ENCODE data around the gene SP110. TPM values are rescaled to one million over a fixed set of nuclear protein-coding genes. Genes with fewer than 3 reads are reported as not detected.

The SP110 gene
- total RNA-seq, 6 donors from 2014 or later = 22.2 to 89.1 (median 38.4) TPM

- 18 to 26% methylated on average over 2 of the region's 2 CpGs for WGBS, 2 donors
- no peak overlapping the region for H3K4me3 ChIP-seq
- H3K4me1 ChIP-seq = peaks cover 0 to 4% (median 0%) of the 10 kb centered on the region in 4 donors
- H3K9me3 ChIP-seq = no peaks in the 10 kb centered on the region
- H3K36me3 ChIP-seq = no peaks in the 10 kb centered on the region
- no peaks in the 10 kb centered on the region for H3K27me3 ChIP-seq
- no peak overlapping the region for H3K27ac ChIP-seq
- DNase-seq (no peak), ATAC-seq (ENCODE audit: low FRiP score in 2 of 2) (no peak)
- TF ChIP-seq POLR2A (IDR thresholded peaks at IDR 0.05) = no peak
- TF ChIP-seq POLR2AphosphoS5 (IDR thresholded peaks at IDR 0.05) = no peak
- no peak for TF ChIP-seq CTCF (IDR thresholded peaks at IDR 0.05)
- no peak for TF ChIP-seq EP300 (IDR thresholded peaks at IDR 0.05)
Measured at GRCh38 chr2:230153390-230153976, 66.3 kb downstream of the SP110 start.

DNA sequence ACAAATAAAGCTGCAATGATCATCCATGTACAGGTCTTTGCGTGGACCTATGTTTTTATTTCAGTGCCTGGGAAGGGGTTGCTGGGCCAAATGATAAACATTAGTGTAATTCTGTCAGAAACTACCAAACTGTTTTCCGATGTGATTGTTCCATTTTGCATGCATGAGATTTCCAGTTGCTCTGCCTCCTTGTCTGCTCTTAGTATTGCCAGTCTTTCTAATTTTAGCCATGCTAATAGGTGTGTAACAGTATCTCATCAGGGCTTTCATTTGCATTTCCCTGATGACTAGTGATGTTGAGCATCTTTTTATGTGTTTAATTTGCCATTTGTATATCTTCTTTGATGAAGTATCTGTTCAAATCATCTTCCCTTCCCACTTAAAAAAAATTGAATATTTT lies 67.5 kb downstream of the SP110 start:
- Histone ChIP-seq H3K27ac (no peak overlapping the region), H3K4me3 (no peak overlapping the region), H3K27me3 (no peaks in the 10 kb centered on the region), H3K9me3 (no peaks in the 10 kb centered on the region), H3K4me1 (peaks cover 0 to 4% (median 0%) of the 10 kb centered on the region in 4 donors), H3K36me3 (no peaks in the 10 kb centered on the region)
- WGBS, 2 donors = 96 to 97% methylated on average over 2 of the region's 2 CpGs
- no peak for DNase-seq
- TF ChIP-seq POLR2AphosphoS5 (IDR thresholded peaks at IDR 0.05) (no peak), CTCF (IDR thresholded peaks at IDR 0.05) (no peak), EP300 (IDR thresholded peaks at IDR 0.05) (no peak), POLR2A (IDR thresholded peaks at IDR 0.05) (no peak)
- ATAC-seq (ENCODE audit: low FRiP score in 2 of 2) = no peak

DNA sequence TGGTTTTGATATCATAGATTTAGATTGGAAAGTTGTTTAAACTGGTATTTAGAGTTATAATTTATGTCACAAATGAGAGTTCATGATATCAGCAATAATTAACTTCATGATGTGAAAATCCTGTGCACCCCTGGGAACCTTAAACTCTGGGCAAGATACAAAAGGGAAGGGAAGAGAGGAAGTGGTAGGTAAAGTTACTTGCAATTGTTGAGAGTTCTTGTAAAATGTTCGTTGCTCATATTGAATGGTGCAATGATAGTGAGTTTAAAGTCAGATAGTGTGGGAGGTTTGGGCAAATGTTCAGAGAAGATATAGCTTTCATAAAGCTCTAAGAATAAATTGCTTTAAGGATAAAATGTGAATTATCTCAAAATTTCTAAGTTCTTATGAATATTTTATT lies 75.4 kb downstream of the SP110 start:
- WGBS, 2 donors = 51 to 81% methylated on average over 1 of the region's 1 CpG
- Histone ChIP-seq H3K27me3 (no peaks in the 10 kb centered on the region), H3K4me3 (no peak overlapping the region), H3K27ac (no peak overlapping the region), H3K36me3 (no peaks in the 10 kb centered on the region), H3K9me3 (no peaks in the 10 kb centered on the region), H3K4me1 (no peaks in the 10 kb centered on the region)
- no peak for ATAC-seq (ENCODE audit: low FRiP score in 2 of 2)
- TF ChIP-seq EP300 (IDR thresholded peaks at IDR 0.05) = no peak
- DNase-seq = no peak

GRCh38 chr2:230140667-230141066 lies 79.1 kb downstream of the SP110 start:
- Histone ChIP-seq H3K27me3 (no peaks in the 10 kb centered on the region), H3K4me1 (no peaks in the 10 kb centered on the region), H3K36me3 (no peaks in the 10 kb centered on the region), H3K4me3 (no peak overlapping the region), H3K9me3 (no peaks in the 10 kb centered on the region), H3K27ac (no peak overlapping the region)
- TF ChIP-seq POLR2AphosphoS5 (IDR thresholded peaks at IDR 0.05) (no peak), EP300 (IDR thresholded peaks at IDR 0.05) (no peak)
- 92 to 96% methylated on average over 3 of the region's 3 CpGs for WGBS, 2 donors
- ATAC-seq (ENCODE audit: low FRiP score in 2 of 2) = no peak
- no peak for DNase-seq

GRCh38 chr2:230137902-230138539 lies 81.8 kb downstream of the SP110 start:
- H3K4me1 ChIP-seq = peaks cover 0 to 6% (median 0%) of the 10 kb centered on the region in 4 donors
- no peak for ATAC-seq (ENCODE audit: low FRiP score in 2 of 2)
- no peak overlapping the region for H3K27ac ChIP-seq
- H3K4me3 ChIP-seq = no peak overlapping the region
- WGBS, 2 donors = 94 to 95% methylated on average over 1 of the region's 1 CpG
- TF ChIP-seq POLR2AphosphoS5 (IDR thresholded peaks at IDR 0.05) = no peak
- H3K9me3 ChIP-seq = peaks cover 0 to 3% (median 1%) of the 10 kb centered on the region in 4 donors
- no peaks in the 10 kb centered on the region for H3K27me3 ChIP-seq
- DNase-seq = no peak
- no peaks in the 10 kb centered on the region for H3K36me3 ChIP-seq

DNA sequence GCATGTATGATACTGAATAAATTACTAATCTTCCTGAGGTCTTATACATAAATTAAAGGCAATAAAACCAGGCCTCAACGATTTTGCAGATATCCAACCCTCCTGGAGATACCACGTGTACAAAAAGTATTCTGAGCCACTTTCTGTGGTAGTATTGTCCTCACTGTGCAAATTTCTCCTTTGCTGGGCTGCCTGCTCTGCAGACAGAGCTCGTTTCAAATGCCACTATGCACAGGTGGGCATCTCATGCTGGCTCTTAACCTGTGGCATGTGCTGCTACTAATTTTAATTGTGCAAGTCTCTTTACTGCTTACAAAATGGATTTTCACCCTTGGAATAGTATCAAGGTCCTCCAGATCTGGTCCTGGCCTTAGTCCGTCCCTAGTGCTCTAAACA lies 84.7 kb downstream of the SP110 start:
- H3K27ac ChIP-seq = peak overlapping the region in 1 of 4 donors; percentile 55
- H3K36me3 ChIP-seq = no peaks in the 10 kb centered on the region
- H3K9me3 ChIP-seq = peaks cover 0 to 3% (median 1%) of the 10 kb centered on the region in 4 donors
- H3K27me3 ChIP-seq = no peaks in the 10 kb centered on the region
- no peak for ATAC-seq (ENCODE audit: low FRiP score in 2 of 2)
- no peak for DNase-seq
- 49 to 57% methylated on average over 4 of the region's 4 CpGs for WGBS, 2 donors
- peaks cover 4 to 22% (median 5%) of the 10 kb centered on the region in 4 donors for H3K4me1 ChIP-seq
- no peak overlapping the region for H3K4me3 ChIP-seq
- TF ChIP-seq CTCF (IDR thresholded peaks at IDR 0.05) (no peak), EP300 (IDR thresholded peaks at IDR 0.05) (no peak), POLR2A (IDR thresholded peaks at IDR 0.05) (no peak), POLR2AphosphoS5 (IDR thresholded peaks at IDR 0.05) (no peak)

Measured in upper lobe of left lung (tissue), 6 donors.